ENCODE results near the gene OR6A2. TPM values are rescaled to one million over a fixed set of nuclear protein-coding genes. Genes with fewer than 3 reads are reported as not detected.

Gene OR6A2
- total RNA-seq, 1 donor from 2014 or later, result not detected

DNA sequence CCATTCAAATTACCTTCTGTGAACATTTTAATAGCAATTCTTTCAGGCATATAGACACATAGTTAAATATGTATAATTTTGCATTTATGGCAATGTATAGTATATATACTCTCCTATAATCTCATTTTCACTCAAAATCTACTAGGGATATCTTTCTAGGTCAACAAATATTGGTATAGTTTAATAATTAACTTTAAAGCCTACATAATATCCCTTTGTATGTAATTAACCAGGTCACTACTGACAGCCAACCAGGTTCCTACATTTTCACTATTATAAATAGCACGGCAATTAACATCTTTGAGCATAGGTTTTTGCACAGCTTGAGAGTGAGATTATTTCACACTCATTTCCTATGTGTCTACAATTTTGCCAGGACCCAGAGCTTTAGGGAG, 43.5 kb downstream of the OR6A2 start:
- no peak overlapping the region for H3K4me3 ChIP-seq
- H3K9me3 ChIP-seq, result no peaks in the 10 kb centered on the region
- H3K27me3 ChIP-seq, result no peaks in the 10 kb centered on the region
- intact Hi-C loops (cut with DNase I), result no loop called here
- no peaks in the 10 kb centered on the region for H3K4me1 ChIP-seq
- no peak for DNase-seq (ENCODE audit: low spot score in 2 of 2)
- no peak overlapping the region for H3K27ac ChIP-seq
- H3K36me3 ChIP-seq, result no peaks in the 10 kb centered on the region
- TF ChIP-seq CTCF (IDR thresholded peaks at IDR 0.05), result no peak

GRCh38 chr11:6755303-6755952, 44.1 kb downstream of the OR6A2 start:
- H3K9me3 ChIP-seq, result no peaks in the 10 kb centered on the region
- no peak overlapping the region for H3K27ac ChIP-seq
- intact Hi-C loops (cut with DNase I), result no loop called here
- H3K4me1 ChIP-seq, result no peaks in the 10 kb centered on the region
- no peak overlapping the region for H3K4me3 ChIP-seq
- no peaks in the 10 kb centered on the region for H3K27me3 ChIP-seq
- TF ChIP-seq CTCF (IDR thresholded peaks at IDR 0.05), result peak in 2 of 3 experiments; percentile 76 to 80
- DNase-seq (ENCODE audit: low spot score in 2 of 2), result no peak
- no peaks in the 10 kb centered on the region for H3K36me3 ChIP-seq

GRCh38 chr11:6747097-6747668, 52.3 kb downstream of the OR6A2 start:
- DNase-seq (ENCODE audit: low spot score in 2 of 2), result no peak
- Histone ChIP-seq H3K4me1 (no peaks in the 10 kb centered on the region), H3K27me3 (no peaks in the 10 kb centered on the region), H3K27ac (no peak overlapping the region), H3K9me3 (no peaks in the 10 kb centered on the region), H3K4me3 (no peak overlapping the region), H3K36me3 (no peaks in the 10 kb centered on the region)
- TF ChIP-seq CTCF (IDR thresholded peaks at IDR 0.05), result no peak
- intact Hi-C loops (cut with DNase I), result no loop called here

DNA sequence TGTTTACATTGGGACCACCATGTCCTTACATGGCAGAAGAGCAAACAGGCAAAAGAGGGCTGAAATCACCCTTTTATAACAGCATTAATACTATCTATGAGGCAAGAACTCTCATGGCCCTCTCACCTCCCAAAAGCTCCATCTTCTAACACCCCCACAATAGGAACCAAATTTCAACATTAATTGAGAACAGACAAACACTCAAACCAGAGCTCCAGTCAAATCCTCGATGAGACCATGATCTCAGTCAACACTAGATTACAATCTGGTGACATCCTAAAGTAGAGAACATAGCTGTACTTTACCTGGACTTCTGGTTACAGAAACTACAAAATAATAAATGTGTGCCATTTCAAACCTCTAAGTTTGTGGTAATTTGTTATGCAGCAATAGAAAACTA, 52.9 kb downstream of the OR6A2 start:
- no peak for TF ChIP-seq CTCF (IDR thresholded peaks at IDR 0.05)
- Histone ChIP-seq H3K27me3 (no peaks in the 10 kb centered on the region), H3K4me1 (no peaks in the 10 kb centered on the region), H3K9me3 (no peaks in the 10 kb centered on the region), H3K4me3 (peak overlapping the region in 1 of 2 donors; percentile 34), H3K27ac (no peak overlapping the region), H3K36me3 (no peaks in the 10 kb centered on the region)
- intact Hi-C loops (cut with DNase I), result no loop called here
- DNase-seq (ENCODE audit: low spot score in 2 of 2), result no peak

- peak overlapping the region in 1 of 2 donors; percentile 7 for H3K27ac ChIP-seq
- intact Hi-C loops (cut with DNase I), result no loop called here
- peak overlapping the region in 1 of 2 donors; percentile 34 for H3K4me3 ChIP-seq
These were observed 53.3 kb downstream of the OR6A2 start for GRCh38 chr11:6746086-6746618.

More at GRCh38 chr11:6746086-6746618, 53.3 kb downstream of the OR6A2 start:
- no peaks in the 10 kb centered on the region for H3K36me3 ChIP-seq
- no peak for DNase-seq (ENCODE audit: low spot score in 2 of 2)
- H3K4me1 ChIP-seq, result no peaks in the 10 kb centered on the region
- no peak for TF ChIP-seq CTCF (IDR thresholded peaks at IDR 0.05)
- H3K27me3 ChIP-seq, result no peaks in the 10 kb centered on the region
- H3K9me3 ChIP-seq, result no peaks in the 10 kb centered on the region
